ENCODE data around the gene PALLD. TPM values are rescaled to one million over a fixed set of nuclear protein-coding genes. Genes with fewer than 3 reads are reported as not detected.
"Not testable (repeated sequence)": the region's sequence is repeated elsewhere in the genome, so short reads cannot be mapped to it uniquely, and the experiment has no call there.

The PALLD gene
- total RNA-seq, 8 experiments from 2014 or later: 15.5 to 50.3 (median 24.3) TPM

- WGBS, 10 experiments: 20 to 85% (median 69%) methylated on average over 1 to 6 of the region's 6 CpGs; no CpG with 5 or more reads in 2 of the 10 experiments
- H3K4me3 ChIP-seq: no peak overlapping the region
- no peak overlapping the region for H3K27ac ChIP-seq
- in situ Hi-C loops (cut with MboI; ENCODE audit: low pct_unique_long_range_greater_than_20kb in 2 of 9, low sequenced_read_pairs in 9 of 9, unreplicated experiment in 9 of 9): no loop called here
- H3K4me1 ChIP-seq (replicated peaks in 1 of 2): peaks cover 2 to 8% of the 10 kb centered on the region in 2 donors
- peak in 3 of 8 experiments; percentile 49 to 96 (median 54) for ATAC-seq (replicated peaks in 6 of 8)
Measured at GRCh38 chr4:168502861-168503260, 6.0 kb downstream of the PALLD start.

- H3K4me3 ChIP-seq: no peak overlapping the region
- ATAC-seq (replicated peaks in 6 of 8): no peak
- in situ Hi-C loops (cut with MboI; ENCODE audit: low pct_unique_long_range_greater_than_20kb in 2 of 9, low sequenced_read_pairs in 9 of 9, unreplicated experiment in 9 of 9): no loop called here
- no peak overlapping the region for H3K27ac ChIP-seq
- 88 to 95% (median 91%) methylated on average over 4 to 9 of the region's 9 CpGs for WGBS, 10 experiments
- H3K4me1 ChIP-seq (replicated peaks in 1 of 2): peaks cover 0 to 2% of the 10 kb centered on the region in 2 donors
Measured at GRCh38 chr4:168503652-168504362, 7.0 kb downstream of the PALLD start.

DNA sequence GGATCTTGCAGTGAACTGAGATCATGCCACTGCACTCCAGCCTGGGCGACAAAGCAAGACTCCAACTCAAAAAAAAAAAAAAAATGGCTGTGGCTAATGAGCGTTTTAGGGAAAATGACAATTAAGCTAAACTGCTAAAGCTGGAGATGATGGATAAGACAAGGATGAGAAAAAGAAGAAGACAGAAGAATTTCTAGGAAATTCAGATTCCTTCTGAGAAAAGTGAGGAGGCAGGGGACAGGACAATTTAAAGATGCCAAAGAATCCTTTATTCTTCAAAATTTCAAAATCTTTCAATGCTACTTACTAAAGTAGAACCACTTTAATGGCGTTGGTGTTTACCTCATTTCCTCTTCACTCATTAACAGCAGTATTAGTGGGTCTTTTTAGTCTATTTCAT is 7.7 kb downstream of the PALLD start:
- in situ Hi-C loops (cut with MboI; ENCODE audit: low pct_unique_long_range_greater_than_20kb in 2 of 9, low sequenced_read_pairs in 9 of 9, unreplicated experiment in 9 of 9): no loop called here
- ATAC-seq (replicated peaks in 6 of 8): no peak
- 40 to 100% (median 80%) methylated on average over 1 to 3 of the region's 3 CpGs for WGBS, 10 experiments
- H3K4me3 ChIP-seq: no peak overlapping the region
- H3K27ac ChIP-seq: no peak overlapping the region
- H3K4me1 ChIP-seq (replicated peaks in 1 of 2): peaks cover 0 to 2% of the 10 kb centered on the region in 2 donors

DNA sequence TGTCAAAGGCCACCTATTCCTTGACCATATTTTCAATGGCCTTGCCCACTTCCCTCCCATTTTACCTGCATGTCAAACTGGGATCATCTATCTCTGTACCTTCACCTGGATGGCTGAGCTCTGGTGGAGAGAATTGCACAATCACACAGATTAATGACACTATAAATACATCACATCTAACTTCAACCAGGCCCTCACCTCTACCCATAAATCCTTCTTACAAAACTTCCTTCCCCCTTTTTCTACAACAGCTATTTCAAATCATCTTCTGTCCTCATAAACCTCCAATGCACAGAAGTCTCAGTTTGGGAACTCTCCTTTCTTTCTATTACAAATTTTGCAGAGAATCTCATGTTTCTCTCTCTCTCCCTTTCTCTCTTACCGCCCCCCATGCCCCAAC is 9.2 kb downstream of the PALLD start:
- Histone ChIP-seq H3K27ac (no peak overlapping the region), H3K4me3 (no peak overlapping the region), H3K4me1 (replicated peaks in 1 of 2) (peaks cover 0 to 2% of the 10 kb centered on the region in 2 donors)
- 25 to 88% (median 80%) methylated on average over 1 of the region's 1 CpG; no CpG with 5 or more reads in 1 of the 10 experiments for WGBS, 10 experiments
- ATAC-seq (replicated peaks in 6 of 8): no peak
- in situ Hi-C loops (cut with MboI; ENCODE audit: low pct_unique_long_range_greater_than_20kb in 2 of 9, low sequenced_read_pairs in 9 of 9, unreplicated experiment in 9 of 9): no loop called here

- no peak overlapping the region for H3K27ac ChIP-seq
- WGBS, 10 experiments: 63 to 100% (median 82%) methylated on average over 1 to 6 of the region's 7 CpGs; no CpG with 5 or more reads in 3 of the 10 experiments
- no peak overlapping the region for H3K4me3 ChIP-seq
- H3K4me1 ChIP-seq (replicated peaks in 1 of 2): peaks cover 0 to 2% of the 10 kb centered on the region in 2 donors
- no peak for ATAC-seq (replicated peaks in 6 of 8)
- in situ Hi-C loops (cut with MboI; ENCODE audit: low pct_unique_long_range_greater_than_20kb in 2 of 9, low sequenced_read_pairs in 9 of 9, unreplicated experiment in 9 of 9): no loop called here
Measured at GRCh38 chr4:168507178-168507815, 10.4 kb downstream of the PALLD start.

GRCh38 chr4:168508683-168509082 is 11.8 kb downstream of the PALLD start:
- 31 to 100% (median 80%) methylated on average over 1 to 3 of the region's 3 CpGs; no CpG with 5 or more reads in 1 of the 10 experiments for WGBS, 10 experiments
- H3K4me1 ChIP-seq (replicated peaks in 1 of 2): no peaks in the 10 kb centered on the region
- no peak overlapping the region for H3K27ac ChIP-seq
- in situ Hi-C loops (cut with MboI; ENCODE audit: low pct_unique_long_range_greater_than_20kb in 2 of 9, low sequenced_read_pairs in 9 of 9, unreplicated experiment in 9 of 9): no loop called here
- no peak overlapping the region for H3K4me3 ChIP-seq
- no peak for ATAC-seq (replicated peaks in 6 of 8)

DNA sequence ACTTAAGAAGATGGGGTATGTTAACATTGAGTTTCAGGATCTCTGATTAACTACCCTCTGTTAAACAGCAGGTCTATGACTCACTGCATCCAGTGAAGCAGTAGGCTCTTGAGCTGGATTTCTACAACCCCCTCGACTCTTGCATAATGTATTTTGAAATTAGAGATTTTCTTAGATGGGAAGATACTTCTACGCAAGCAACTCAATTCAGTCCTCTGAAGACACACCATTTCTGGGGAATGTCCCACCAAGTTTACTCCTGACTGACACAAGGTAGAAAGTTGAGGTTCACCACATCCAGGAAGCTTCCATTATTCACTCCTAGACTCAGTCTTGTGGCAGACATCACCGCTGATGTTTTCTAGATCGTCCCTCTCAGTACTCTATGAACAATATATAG is 12.9 kb downstream of the PALLD start:
- H3K27ac ChIP-seq: no peak overlapping the region
- H3K4me1 ChIP-seq (replicated peaks in 1 of 2): no peaks in the 10 kb centered on the region
- in situ Hi-C loops (cut with MboI; ENCODE audit: low pct_unique_long_range_greater_than_20kb in 2 of 9, low sequenced_read_pairs in 9 of 9, unreplicated experiment in 9 of 9): no loop called here
- WGBS, 10 experiments: 69 to 100% (median 92%) methylated on average over 1 to 4 of the region's 4 CpGs; no CpG with 5 or more reads in 4 of the 10 experiments
- ATAC-seq (replicated peaks in 6 of 8): peak in 1 of 8 experiments; percentile 28
- no peak overlapping the region for H3K4me3 ChIP-seq

DNA sequence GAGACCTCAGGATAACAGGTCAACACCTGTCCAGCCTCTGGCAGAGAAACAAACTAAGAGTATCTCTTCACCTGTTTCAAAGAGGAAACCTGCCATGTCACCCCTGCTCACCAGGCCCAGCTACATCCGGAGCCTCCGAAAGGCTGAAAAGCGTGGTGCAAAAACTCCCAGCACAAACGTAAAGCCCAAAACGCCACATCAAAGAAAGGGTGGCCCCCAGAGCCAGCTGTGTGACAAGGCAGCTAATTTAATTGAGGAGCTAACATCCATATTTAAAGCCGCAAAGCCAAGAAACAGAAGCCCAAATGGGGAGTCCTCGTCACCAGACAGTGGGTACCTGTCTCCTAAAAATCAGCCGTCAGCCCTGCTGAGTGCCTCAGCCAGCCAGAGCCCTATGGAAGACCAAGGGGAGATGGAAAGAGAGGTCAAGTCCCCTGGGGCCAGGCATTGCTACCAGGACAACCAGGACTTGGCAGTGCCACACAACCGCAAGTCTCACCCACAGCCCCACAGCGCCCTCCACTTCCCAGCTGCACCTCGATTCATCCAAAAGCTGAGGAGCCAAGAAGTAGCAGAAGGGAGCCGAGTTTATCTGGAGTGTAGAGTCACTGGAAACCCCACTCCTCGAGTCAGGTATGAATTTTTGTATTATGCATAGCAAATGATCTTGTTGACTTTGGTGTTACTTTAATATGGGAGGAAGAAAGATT is 15.1 kb downstream of the PALLD start:
- in situ Hi-C loops (cut with MboI; ENCODE audit: low pct_unique_long_range_greater_than_20kb in 2 of 9, low sequenced_read_pairs in 9 of 9, unreplicated experiment in 9 of 9): no loop called here
- H3K27ac ChIP-seq: no peak overlapping the region
- H3K4me1 ChIP-seq (replicated peaks in 1 of 2): no peaks in the 10 kb centered on the region
- H3K4me3 ChIP-seq: no peak overlapping the region
- ATAC-seq (replicated peaks in 6 of 8): no peak
- 40 to 97% (median 90%) methylated on average over 1 to 8 of the region's 13 CpGs; no CpG with 5 or more reads in 2 of the 10 experiments for WGBS, 10 experiments

DNA sequence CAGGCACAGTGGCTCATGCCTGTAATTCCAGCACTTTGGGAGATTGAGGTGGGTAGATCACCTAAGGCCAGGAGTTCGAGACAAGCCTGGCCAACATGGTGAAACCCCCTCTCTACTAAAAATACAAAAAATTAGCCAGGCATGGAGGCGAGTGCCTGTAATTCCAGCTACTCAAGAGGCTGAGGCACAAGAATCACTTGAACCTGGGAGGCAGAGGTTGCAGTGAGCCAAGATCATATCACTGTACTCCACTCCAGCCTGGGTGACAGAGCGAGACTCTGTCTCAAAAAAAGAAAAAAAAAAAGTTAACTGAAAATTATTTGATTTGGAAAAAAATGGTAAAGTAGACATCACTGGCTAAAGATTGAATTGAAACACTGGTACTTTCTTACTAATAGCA is 17.0 kb downstream of the PALLD start:
- H3K4me1 ChIP-seq (replicated peaks in 1 of 2); ATAC-seq (replicated peaks in 6 of 8); in situ Hi-C loops (cut with MboI; ENCODE audit: low pct_unique_long_range_greater_than_20kb in 2 of 9, low sequenced_read_pairs in 9 of 9, unreplicated experiment in 9 of 9); H3K27ac ChIP-seq; H3K4me3 ChIP-seq: not testable (repeated sequence)
- WGBS, 10 experiments: 69 to 100% (median 96%) methylated on average over 1 to 3 of the region's 3 CpGs

GRCh38 chr4:168514249-168514852 is 17.5 kb downstream of the PALLD start:
- WGBS, 10 experiments: 0 to 75% (median 24%) methylated on average over 1 to 3 of the region's 3 CpGs
- Histone ChIP-seq H3K4me3 (no peak overlapping the region), H3K4me1 (replicated peaks in 1 of 2) (no peaks in the 10 kb centered on the region), H3K27ac (no peak overlapping the region)
- ATAC-seq (replicated peaks in 6 of 8): no peak
- in situ Hi-C loops (cut with MboI; ENCODE audit: low pct_unique_long_range_greater_than_20kb in 2 of 9, low sequenced_read_pairs in 9 of 9, unreplicated experiment in 9 of 9): no loop called here

GRCh38 chr4:168515222-168516011 is 18.6 kb downstream of the PALLD start:
- 33 to 100% (median 80%) methylated on average over 1 to 4 of the region's 5 CpGs; no CpG with 5 or more reads in 3 of the 10 experiments for WGBS, 10 experiments
- H3K27ac ChIP-seq: no peak overlapping the region
- H3K4me3 ChIP-seq: no peak overlapping the region
- in situ Hi-C loops (cut with MboI; ENCODE audit: low pct_unique_long_range_greater_than_20kb in 2 of 9, low sequenced_read_pairs in 9 of 9, unreplicated experiment in 9 of 9): no loop called here
- ATAC-seq (replicated peaks in 6 of 8): peak in 1 of 8 experiments; percentile 47
- no peaks in the 10 kb centered on the region for H3K4me1 ChIP-seq (replicated peaks in 1 of 2)

GRCh38 chr4:168516841-168517240 is 20.0 kb downstream of the PALLD start:
- Histone ChIP-seq H3K4me3 (no peak overlapping the region), H3K4me1 (replicated peaks in 1 of 2) (no peaks in the 10 kb centered on the region), H3K27ac (no peak overlapping the region)
- WGBS, 10 experiments: 83 to 100% (median 93%) methylated on average over 2 of the region's 2 CpGs; no CpG with 5 or more reads in 5 of the 10 experiments
- in situ Hi-C loops (cut with MboI; ENCODE audit: low pct_unique_long_range_greater_than_20kb in 2 of 9, low sequenced_read_pairs in 9 of 9, unreplicated experiment in 9 of 9): no loop called here
- ATAC-seq (replicated peaks in 6 of 8): no peak
